Progenitor cell of endocrine pancreas (in vitro differentiated cells): Measurements from ENCODE around the gene WT1. TPM values are rescaled to one million over a fixed set of nuclear protein-coding genes. Genes with fewer than 3 reads are reported as not detected.
A peak's percentile ranks its signal among the peaks of the same experiment; 100 is the strongest.
"Not testable (repeated sequence)": the region's sequence is repeated elsewhere in the genome, so short reads cannot be mapped to it uniquely, and the experiment has no call there.

Source experiments
- DNase-seq: peaks from one replicate; pipeline ENCODE4 v3.0.0; 2021; ENCODE audit warnings: low spot score; ENCODE audit not compliant: unreplicated experiment
- H3K27ac Mint-ChIP-seq: 2 replicates; pipeline ENCODE4 v1.8.0; 2021; ENCODE audit warnings: mild to moderate bottlenecking, moderate library complexity, mixed read lengths
- H3K27me3 Mint-ChIP-seq: 2 replicates; pipeline ENCODE4 v1.8.0; 2021; ENCODE audit warnings: mixed read lengths
- H3K36me3 Mint-ChIP-seq: 2 replicates; pipeline ENCODE4 v1.8.0; 2022; ENCODE audit warnings: mixed read lengths; ENCODE audit not compliant: insufficient read depth
- H3K4me1 Mint-ChIP-seq: 2 replicates; pipeline ENCODE4 v1.8.0; 2021; ENCODE audit warnings: low read depth, mixed read lengths
- H3K4me3 Mint-ChIP-seq: 2 replicates; pipeline ENCODE4 v1.8.0; 2021; ENCODE audit warnings: low read depth, mild to moderate bottlenecking, moderate library complexity, mixed read lengths
- H3K9me3 Mint-ChIP-seq: 2 replicates; pipeline ENCODE4 v1.8.0; 2021; ENCODE audit warnings: low read depth, mixed read lengths
- CTCF ChIP-seq: fragments of 200-600 bp; sonication (generic); IDR thresholded peaks from one replicate; pipeline ENCODE4 v1.5.0; 2021; ENCODE audit warnings: antibody characterized with exemption, mild to moderate bottlenecking; ENCODE audit not compliant: unreplicated experiment
- long read RNA-seq: library from polyadenylated mRNA; unstranded; transcript quantifications from one replicate; pipeline ENCODE4 v2.0.0, GENCODE V29; 2020
- total RNA-seq: library from RNA; stranded (reverse); gene quantifications from 2 replicates; pipeline ENCODE4 v1.2.1, GENCODE V29; 2021

The WT1 gene
- total RNA-seq: not detected in 2 replicates
- long read RNA-seq: 0 reads

DNA sequence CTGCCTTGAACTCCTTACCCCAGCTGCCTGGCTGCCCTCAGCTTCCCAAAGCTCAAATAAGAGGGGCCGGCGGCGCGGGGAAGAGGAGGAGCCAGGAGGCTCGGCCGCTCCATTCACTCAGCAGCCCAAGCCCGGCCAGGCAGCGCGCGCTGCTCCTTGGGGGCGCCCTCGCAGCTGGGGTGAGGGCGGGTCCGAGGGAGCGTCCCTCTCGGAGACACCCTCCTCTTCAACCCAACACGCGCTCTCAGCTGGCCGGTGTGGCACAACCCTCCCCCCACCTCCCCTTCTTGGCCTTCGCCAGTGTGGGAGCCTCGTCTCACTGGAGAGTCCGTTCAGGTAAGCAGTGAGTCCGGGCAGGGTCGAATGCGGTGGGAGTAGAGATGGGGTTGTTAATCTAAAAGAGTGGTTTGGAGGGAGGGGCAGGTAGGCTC lies at the start of gene WT1:
TSS of gene WT1 (minus strand) at position 29 of the 431 bp plus-strand sequence.
- no peak for DNase-seq
- peaks cover 93% of the 10 kb centered on the region for H3K27me3 Mint-ChIP-seq
- no peaks in the 10 kb centered on the region for H3K36me3 Mint-ChIP-seq
- H3K9me3 Mint-ChIP-seq: no peaks in the 10 kb centered on the region
- peaks cover 6% of the 10 kb centered on the region for H3K4me1 Mint-ChIP-seq
- H3K4me3 Mint-ChIP-seq: peak within 1 kb of the TSS; percentile 45
- peak within 1 kb of the TSS; percentile 13 for H3K27ac Mint-ChIP-seq
- no peak for TF ChIP-seq CTCF

DNA sequence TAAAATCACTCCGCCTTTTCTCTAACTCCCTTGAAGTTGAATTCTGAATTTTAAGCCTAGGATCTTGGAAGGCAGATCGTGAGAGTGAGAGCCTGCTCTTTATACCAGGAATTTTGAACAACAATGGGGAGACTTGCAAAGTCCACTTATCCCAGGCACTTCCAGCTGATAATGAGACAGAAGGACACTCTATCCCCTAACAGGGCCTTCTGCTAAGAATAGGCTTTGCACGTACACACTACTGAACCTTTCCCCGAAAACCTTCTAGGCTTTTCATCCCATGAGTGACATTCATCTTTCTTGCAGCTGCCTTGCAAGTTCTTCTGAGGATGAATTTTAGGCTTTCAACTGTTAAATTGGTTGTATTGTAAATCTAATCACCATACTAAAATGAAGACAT lies 44.0 kb upstream of the WT1 start:
- Mint-ChIP-seq H3K9me3 (no peaks in the 10 kb centered on the region), H3K27me3 (peaks cover 12% of the 10 kb centered on the region), H3K27ac (no peak overlapping the region), H3K36me3 (no peaks in the 10 kb centered on the region), H3K4me3 (no peak overlapping the region), H3K4me1 (no peaks in the 10 kb centered on the region)
- DNase-seq: no peak
- no peak for TF ChIP-seq CTCF

DNA sequence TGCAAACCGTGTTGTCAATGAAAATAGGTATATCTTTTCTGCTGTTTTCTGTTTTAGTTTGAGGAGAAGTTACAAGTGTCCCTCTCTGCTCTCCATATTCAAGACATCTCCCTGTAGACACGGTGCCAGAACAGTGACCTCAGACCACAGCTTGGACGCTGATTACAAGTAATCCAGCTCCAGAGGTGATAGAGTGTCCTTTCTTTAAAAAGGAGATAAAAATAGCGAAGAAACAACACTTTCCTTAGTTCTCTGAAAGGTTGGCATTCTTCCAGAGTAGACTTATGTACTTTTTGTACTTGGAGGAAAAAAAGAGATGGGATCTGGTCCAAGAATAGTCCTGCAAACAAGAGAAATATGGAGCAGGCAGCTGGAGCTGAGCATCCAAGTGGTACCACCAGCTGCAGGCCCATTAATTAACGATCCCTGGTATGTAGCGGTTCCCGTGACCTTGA lies 43.0 kb upstream of the WT1 start:
- Mint-ChIP-seq H3K27me3 (peaks cover 12% of the 10 kb centered on the region), H3K27ac (no peak overlapping the region), H3K4me3 (no peak overlapping the region), H3K36me3 (no peaks in the 10 kb centered on the region), H3K4me1 (no peaks in the 10 kb centered on the region), H3K9me3 (no peaks in the 10 kb centered on the region)
- no peak for DNase-seq
- no peak for TF ChIP-seq CTCF

DNA sequence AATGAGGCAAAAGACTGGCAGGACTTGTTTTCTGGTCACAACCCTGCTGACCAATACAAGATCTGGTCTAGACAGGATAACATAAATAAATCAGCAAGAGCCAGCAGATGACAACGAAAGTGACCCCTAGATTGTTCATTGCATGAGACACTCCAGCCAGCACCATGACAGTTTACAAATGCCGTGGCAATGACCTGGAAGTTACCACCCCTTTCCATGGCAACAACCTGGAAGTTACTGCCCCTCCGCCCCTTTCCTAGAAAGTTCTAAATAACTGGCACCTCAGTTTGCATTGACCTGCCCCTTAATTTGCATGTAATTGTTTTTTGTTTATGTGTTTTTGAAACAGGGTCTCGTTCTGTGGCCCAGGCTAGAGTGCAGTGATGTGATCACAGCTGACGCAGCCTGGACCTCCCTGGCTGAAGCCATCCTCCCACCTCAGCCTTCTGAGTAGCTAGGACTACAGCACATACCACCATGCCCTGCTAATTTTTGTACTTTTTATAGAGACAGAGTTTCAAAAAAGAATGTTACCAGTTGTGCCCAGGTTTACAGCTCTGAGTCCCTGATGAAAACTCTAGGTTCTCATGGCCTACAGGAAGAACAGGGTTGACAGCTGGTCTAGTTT lies 38.1 kb upstream of the WT1 start:
- Mint-ChIP-seq H3K4me3 (no peak overlapping the region), H3K27me3 (peaks cover 8% of the 10 kb centered on the region), H3K4me1 (no peaks in the 10 kb centered on the region), H3K36me3 (no peaks in the 10 kb centered on the region), H3K9me3 (no peaks in the 10 kb centered on the region), H3K27ac (no peak overlapping the region)
- TF ChIP-seq CTCF: no peak
- no peak for DNase-seq

DNA sequence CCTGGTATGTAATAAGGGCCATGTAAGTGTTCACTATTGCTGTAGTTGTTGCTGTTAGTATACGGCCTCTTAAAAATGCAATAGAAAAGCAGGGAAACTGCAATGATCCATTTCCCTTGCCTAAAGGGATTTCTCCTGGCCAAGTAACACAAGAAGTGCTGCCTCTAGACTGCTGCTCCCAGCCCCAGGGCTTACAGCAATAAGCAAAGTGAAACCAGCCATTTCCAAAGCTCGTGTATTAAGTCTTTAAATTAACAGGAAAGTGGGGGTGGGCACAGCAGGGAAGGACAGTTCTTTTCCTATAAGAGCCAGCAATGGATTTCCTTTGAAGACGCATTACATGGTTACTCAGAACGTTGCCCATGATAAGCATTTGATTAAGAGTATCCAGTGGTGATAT lies 36.9 kb upstream of the WT1 start:
- H3K4me1 Mint-ChIP-seq: no peaks in the 10 kb centered on the region
- H3K27ac Mint-ChIP-seq: no peak overlapping the region
- peaks cover 3% of the 10 kb centered on the region for H3K27me3 Mint-ChIP-seq
- DNase-seq: no peak
- TF ChIP-seq CTCF: no peak
- H3K9me3 Mint-ChIP-seq: no peaks in the 10 kb centered on the region
- H3K36me3 Mint-ChIP-seq: no peaks in the 10 kb centered on the region
- no peak overlapping the region for H3K4me3 Mint-ChIP-seq

- not testable (repeated sequence) for DNase-seq, H3K4me3 Mint-ChIP-seq, H3K27me3 Mint-ChIP-seq, H3K27ac Mint-ChIP-seq, H3K9me3 Mint-ChIP-seq, H3K4me1 Mint-ChIP-seq, H3K36me3 Mint-ChIP-seq
Measured at GRCh38 chr11:32471544-32471943, 36.2 kb upstream of the WT1 start.
